ENCODE measurements around the gene PKHD1.

DNA sequence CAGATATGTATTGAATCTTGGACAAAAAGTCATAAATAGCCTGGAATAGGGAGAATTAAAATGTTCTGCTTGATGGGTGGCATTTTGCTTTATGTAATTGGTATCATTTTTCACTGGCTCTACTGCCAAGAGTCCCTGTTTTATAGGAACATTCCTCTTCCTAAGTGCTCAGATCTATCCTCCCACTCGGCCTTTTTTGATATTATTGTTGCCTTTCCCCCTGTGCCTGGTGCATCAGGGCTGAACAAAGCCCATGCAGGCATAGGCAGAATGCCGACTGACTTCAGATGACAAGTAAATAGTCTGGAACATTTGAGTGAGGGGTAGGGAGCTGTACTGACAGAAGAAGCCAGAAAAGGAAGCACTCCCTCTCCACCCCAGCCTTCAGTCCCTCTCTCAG, 127.0 kb downstream of the PKHD1 start:
- TF ChIP-seq, protein P1, sequence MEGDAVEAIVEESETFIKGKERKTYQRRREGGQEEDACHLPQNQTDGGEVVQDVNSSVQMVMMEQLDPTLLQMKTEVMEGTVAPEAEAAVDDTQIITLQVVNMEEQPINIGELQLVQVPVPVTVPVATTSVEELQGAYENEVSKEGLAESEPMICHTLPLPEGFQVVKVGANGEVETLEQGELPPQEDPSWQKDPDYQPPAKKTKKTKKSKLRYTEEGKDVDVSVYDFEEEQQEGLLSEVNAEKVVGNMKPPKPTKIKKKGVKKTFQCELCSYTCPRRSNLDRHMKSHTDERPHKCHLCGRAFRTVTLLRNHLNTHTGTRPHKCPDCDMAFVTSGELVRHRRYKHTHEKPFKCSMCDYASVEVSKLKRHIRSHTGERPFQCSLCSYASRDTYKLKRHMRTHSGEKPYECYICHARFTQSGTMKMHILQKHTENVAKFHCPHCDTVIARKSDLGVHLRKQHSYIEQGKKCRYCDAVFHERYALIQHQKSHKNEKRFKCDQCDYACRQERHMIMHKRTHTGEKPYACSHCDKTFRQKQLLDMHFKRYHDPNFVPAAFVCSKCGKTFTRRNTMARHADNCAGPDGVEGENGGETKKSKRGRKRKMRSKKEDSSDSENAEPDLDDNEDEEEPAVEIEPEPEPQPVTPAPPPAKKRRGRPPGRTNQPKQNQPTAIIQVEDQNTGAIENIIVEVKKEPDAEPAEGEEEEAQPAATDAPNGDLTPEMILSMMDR (IDR thresholded peaks at IDR 0.05) = no peak
- TF ChIP-seq POLR2A (IDR thresholded peaks at IDR 0.05) = no peak

All from body of pancreas (tissue), 4 donors.